H9 (cell line): ENCODE measurements around the gene CERS6. TPM values are rescaled to one million over a fixed set of nuclear protein-coding genes. Genes with fewer than 3 reads are reported as not detected.

Source experiments
- DNase-seq: peaks from one replicate; pipeline ENCODE4 v3.0.0-alpha.2; 2017
- H2AFZ ChIP-seq: one replicate; pipeline ENCODE4 v1.6.1; 2013; ENCODE audit warnings: mild to moderate bottlenecking, low read length, control low read depth, moderate library complexity
- H2AK5ac ChIP-seq: 2 replicates; pipeline ENCODE4 v1.6.1; 2013; ENCODE audit warnings: low read length, control low read depth, mixed read lengths; ENCODE audit not compliant: insufficient read length
- H2BK120ac ChIP-seq: one replicate; pipeline ENCODE4 v1.6.1; 2013; ENCODE audit warnings: low read depth, mild to moderate bottlenecking, low read length, control low read depth, inconsistent platforms; ENCODE audit not compliant: poor library complexity, severe bottlenecking
- H2BK12ac ChIP-seq: 2 replicates; pipeline ENCODE4 v1.6.1; 2013; ENCODE audit warnings: low read length, control low read depth, mixed read lengths, low read depth; ENCODE audit not compliant: insufficient read length
- H2BK15ac ChIP-seq: 2 replicates; pipeline ENCODE4 v1.6.1; 2013; ENCODE audit warnings: low read depth, low read length, control low read depth
- H2BK20ac ChIP-seq: one replicate; pipeline ENCODE4 v1.6.1; 2013; ENCODE audit warnings: low read depth, mild to moderate bottlenecking, low read length, control low read depth, inconsistent platforms; ENCODE audit not compliant: poor library complexity, severe bottlenecking
- H2BK5ac ChIP-seq: 2 replicates; pipeline ENCODE4 v1.6.1; 2013; ENCODE audit warnings: low read length, control low read depth, mixed read lengths; ENCODE audit not compliant: insufficient read length
- H3K14ac ChIP-seq: 2 replicates; pipeline ENCODE4 v1.6.1; 2013; ENCODE audit warnings: low read length, control low read depth; ENCODE audit not compliant: insufficient read depth
- H3K18ac ChIP-seq: 2 replicates; pipeline ENCODE4 v1.6.1; 2013; ENCODE audit warnings: low read depth, mild to moderate bottlenecking, mixed read lengths, low read length, control low read depth; ENCODE audit not compliant: insufficient read length
- H3K23ac ChIP-seq: 2 replicates; pipeline ENCODE4 v1.6.1; 2013; ENCODE audit warnings: low read length, control low read depth, mixed read lengths, low read depth; ENCODE audit not compliant: insufficient read length
- H3K23me2 ChIP-seq: 2 replicates; pipeline ENCODE4 v1.6.1; 2013; ENCODE audit warnings: low read depth, mild to moderate bottlenecking, mixed read lengths, low read length, control low read depth; ENCODE audit not compliant: insufficient read length, poor library complexity, severe bottlenecking
- H3K27ac ChIP-seq: 2 replicates; pipeline ENCODE4 v1.5.1; 2013; ENCODE audit warnings: low read length, control low read depth, mixed read lengths, low read depth; ENCODE audit not compliant: insufficient read length
- H3K27me3 ChIP-seq: 2 replicates; pipeline ENCODE4 v1.6.1; 2013; ENCODE audit warnings: low read length, control low read depth, inconsistent platforms; ENCODE audit not compliant: insufficient read depth
- H3K4ac ChIP-seq: 2 replicates; pipeline ENCODE4 v1.6.1; 2013; ENCODE audit warnings: low read depth, mild to moderate bottlenecking, control low read depth, inconsistent platforms, low read length, moderate library complexity
- H3K4me1 ChIP-seq: 2 replicates; pipeline ENCODE4 v1.6.1; 2013; ENCODE audit warnings: low read length, control low read depth, inconsistent platforms; ENCODE audit not compliant: insufficient read depth
- H3K4me2 ChIP-seq: 2 replicates; pipeline ENCODE4 v1.6.1; 2013; ENCODE audit warnings: low read length, control low read depth, mixed read lengths; ENCODE audit not compliant: insufficient read length, insufficient read depth
- H3K56ac ChIP-seq: 2 replicates; pipeline ENCODE4 v1.6.1; 2013; ENCODE audit warnings: low read depth, mild to moderate bottlenecking, mixed read lengths, low read length, control low read depth; ENCODE audit not compliant: insufficient read length
- H3K79me1 ChIP-seq: 2 replicates; pipeline ENCODE4 v1.6.1; 2013; ENCODE audit warnings: low read depth, mild to moderate bottlenecking, moderate library complexity, low read length, control low read depth, inconsistent platforms; ENCODE audit not compliant: insufficient read depth, poor library complexity, severe bottlenecking
- H3K79me2 ChIP-seq: 2 replicates; pipeline ENCODE4 v1.6.1; 2013; ENCODE audit warnings: low read length, control low read depth, inconsistent platforms; ENCODE audit not compliant: insufficient read depth
- H3K9ac ChIP-seq: 2 replicates; pipeline ENCODE4 v1.6.1; 2013; ENCODE audit warnings: low read length, control low read depth, mixed read lengths; ENCODE audit not compliant: insufficient read length; ENCODE audit errors: extremely low read depth
- H3K9me3 ChIP-seq: one replicate; pipeline ENCODE4 v1.6.1; 2013; ENCODE audit warnings: low read depth, low read length, inconsistent platforms; ENCODE audit not compliant: control insufficient read depth
- H3T11ph ChIP-seq: one replicate; pipeline ENCODE4 v1.6.1; 2013; ENCODE audit warnings: mild to moderate bottlenecking, low read length, control low read depth, inconsistent platforms
- H4K20me1 ChIP-seq: one replicate; pipeline ENCODE4 v1.6.1; 2013; ENCODE audit not compliant: control insufficient read depth, insufficient read length, insufficient read depth
- H4K5ac ChIP-seq: 2 replicates; pipeline ENCODE4 v1.6.1; 2013; ENCODE audit warnings: low read depth, mild to moderate bottlenecking, mixed read lengths, low read length, control low read depth; ENCODE audit not compliant: insufficient read length
- H4K8ac ChIP-seq: replicated peaks from 2 replicates; pipeline ENCODE4 v1.6.1; 2013; ENCODE audit warnings: low read length, control low read depth, mixed read lengths, low read depth; ENCODE audit not compliant: insufficient read length
- H4K91ac ChIP-seq: 2 replicates; pipeline ENCODE4 v1.6.1; 2013; ENCODE audit warnings: low read depth, mild to moderate bottlenecking, moderate library complexity, mixed read lengths, low read length, control low read depth; ENCODE audit not compliant: insufficient read length
- H3K27ac Mint-ChIP-seq, 3 experiments: 2 replicates in 2 of 3; 3 replicates in 1 of 3; pipeline ENCODE4 v1.8.0; 2020 to 2021; ENCODE audit warnings: mixed read lengths in 3 of 3, mild to moderate bottlenecking in 1 of 3, moderate library complexity in 1 of 3
- H3K27me3 Mint-ChIP-seq: 2 replicates; pipeline ENCODE4 v1.8.0; 2021; ENCODE audit warnings: low read depth, mild to moderate bottlenecking, moderate library complexity, mixed read lengths
- H3K36me3 Mint-ChIP-seq, 3 experiments: 2 replicates in 2 of 3; 3 replicates in 1 of 3; pipeline ENCODE4 v1.8.0; 2020 to 2021; ENCODE audit warnings: low read depth in 3 of 3, mixed read lengths in 3 of 3; ENCODE audit not compliant: insufficient read depth in 1 of 3
- H3K4me1 Mint-ChIP-seq, 2 experiments: 2 replicates each; pipeline ENCODE4 v1.8.0; 2020; ENCODE audit warnings: mixed read lengths in 2 of 2
- H3K4me3 Mint-ChIP-seq, 2 experiments: 2 replicates in 1 of 2; 3 replicates in 1 of 2; pipeline ENCODE4 v1.8.0; 2020 to 2021; ENCODE audit warnings: mild to moderate bottlenecking in 2 of 2, mixed read lengths in 2 of 2, moderate library complexity in 1 of 2
- H3K9me3 Mint-ChIP-seq, 2 experiments: 2 replicates in 1 of 2; 3 replicates in 1 of 2; pipeline ENCODE4 v1.8.0; 2020; ENCODE audit warnings: mild to moderate bottlenecking in 2 of 2, mixed read lengths in 2 of 2, moderate library complexity in 1 of 2
- CTCF ChIP-seq: fragments of 200-600 bp; sonication (generic); conservative IDR thresholded peaks from 3 replicates; pipeline ENCODE4 v1.8.0; 2021; ENCODE audit warnings: antibody characterized with exemption, mild to moderate bottlenecking
- WGBS: extraction: QIAGEN DNeasy Blood & Tissue Kit; methylation state at CpG from one replicate; pipeline ENCODE4 v1.1.7; 2013; ENCODE audit warnings: missing lambda C conversion rate, low lambda C conversion rate, mixed read lengths; ENCODE audit not compliant: insufficient read length; ENCODE audit errors: extremely low coverage; 5-methylcytosine and 5-hydroxymethylcytosine counted together
- total RNA-seq: library from RNA; stranded (reverse); gene quantifications from 2 replicates; pipeline ENCODE4 v1.2.1, GENCODE V29; 2021

CERS6 gene
- total RNA-seq, 1 experiment from 2014 or later: 17.7 TPM

GRCh38 chr2:168614172-168615018 is 158.3 kb downstream of the CERS6 start:
- no peak overlapping the region; the same call in 1 of the 2 replicates for H3K14ac ChIP-seq
- peak overlapping the region in 1 of 3 experiments; percentile 49; a peak in 1 of 7 replicates for H3K27ac Mint-ChIP-seq
- H2BK120ac ChIP-seq: no peak overlapping the region
- no peak overlapping the region for H3K23ac ChIP-seq
- H3K23me2 ChIP-seq: no peaks in the 10 kb centered on the region
- H3K4me1 Mint-ChIP-seq: peaks cover 10 to 13% of the 10 kb centered on the region in 2 experiments
- H4K91ac ChIP-seq: no peak overlapping the region
- peak; percentile 58; the same call in 2 of the 3 replicates for TF ChIP-seq CTCF
- no peak overlapping the region for H3K4me2 ChIP-seq
- H3K27ac ChIP-seq: no peak overlapping the region
- H3K4me3 Mint-ChIP-seq: no peak overlapping the region; a peak in 1 of 5 replicates
- H3K18ac ChIP-seq: no peak overlapping the region
- no peak overlapping the region for H3K9ac ChIP-seq
- no peaks in the 10 kb centered on the region for H3K9me3 ChIP-seq
- H3K4me1 ChIP-seq: no peaks in the 10 kb centered on the region
- H3K27me3 Mint-ChIP-seq: no peaks in the 10 kb centered on the region
- WGBS: no CpG with 5 or more reads among the region's 3 CpGs
- H2BK12ac ChIP-seq: no peak overlapping the region
- peaks cover 19 to 54% (median 23%) of the 10 kb centered on the region in 3 experiments for H3K36me3 Mint-ChIP-seq
- no peak overlapping the region for H2AK5ac ChIP-seq
- no peak overlapping the region for H4K5ac ChIP-seq
- peaks cover 13 to 28% of the 10 kb centered on the region in 2 experiments; a peak in 4 of 5 replicates for H3K9me3 Mint-ChIP-seq
- no peak overlapping the region for H2BK20ac ChIP-seq
- no peaks in the 10 kb centered on the region for H4K20me1 ChIP-seq
- no peak for DNase-seq
- no peaks in the 10 kb centered on the region for H3K79me1 ChIP-seq
- no peak overlapping the region for H4K8ac ChIP-seq
- peaks cover 2% of the 10 kb centered on the region; the same call in 1 of the 2 replicates for H3K79me2 ChIP-seq
- H2AFZ ChIP-seq: no peak overlapping the region
- no peak overlapping the region for H3K4ac ChIP-seq
- no peak overlapping the region for H3K56ac ChIP-seq
- no peaks in the 10 kb centered on the region for H3K27me3 ChIP-seq
- H2BK15ac ChIP-seq: no peak overlapping the region
- H2BK5ac ChIP-seq: no peak overlapping the region
- H3T11ph ChIP-seq: no peak overlapping the region
